ENCODE results near the gene C11orf42.

C11orf42 gene

DNA sequence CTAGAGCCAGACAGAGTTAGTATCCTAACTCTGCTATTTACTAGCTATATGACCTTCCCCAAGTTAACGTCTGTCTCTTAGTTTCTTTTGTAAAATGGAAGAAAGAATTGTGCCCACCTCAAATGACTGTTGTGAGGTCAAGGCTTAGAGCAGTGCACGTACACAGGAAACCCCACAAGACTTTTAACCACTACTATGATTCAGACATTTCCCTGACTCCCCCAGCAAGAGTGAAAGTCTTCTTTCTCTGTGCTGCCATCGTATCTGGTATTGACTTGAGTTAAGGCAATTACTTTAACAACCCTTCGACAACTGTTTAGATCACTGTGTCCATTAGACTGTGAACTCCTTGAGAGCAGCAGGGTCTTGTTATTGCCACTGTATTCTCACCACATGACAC is 9.0 kb upstream of the C11orf42 start:
- TF ChIP-seq, protein P1, sequence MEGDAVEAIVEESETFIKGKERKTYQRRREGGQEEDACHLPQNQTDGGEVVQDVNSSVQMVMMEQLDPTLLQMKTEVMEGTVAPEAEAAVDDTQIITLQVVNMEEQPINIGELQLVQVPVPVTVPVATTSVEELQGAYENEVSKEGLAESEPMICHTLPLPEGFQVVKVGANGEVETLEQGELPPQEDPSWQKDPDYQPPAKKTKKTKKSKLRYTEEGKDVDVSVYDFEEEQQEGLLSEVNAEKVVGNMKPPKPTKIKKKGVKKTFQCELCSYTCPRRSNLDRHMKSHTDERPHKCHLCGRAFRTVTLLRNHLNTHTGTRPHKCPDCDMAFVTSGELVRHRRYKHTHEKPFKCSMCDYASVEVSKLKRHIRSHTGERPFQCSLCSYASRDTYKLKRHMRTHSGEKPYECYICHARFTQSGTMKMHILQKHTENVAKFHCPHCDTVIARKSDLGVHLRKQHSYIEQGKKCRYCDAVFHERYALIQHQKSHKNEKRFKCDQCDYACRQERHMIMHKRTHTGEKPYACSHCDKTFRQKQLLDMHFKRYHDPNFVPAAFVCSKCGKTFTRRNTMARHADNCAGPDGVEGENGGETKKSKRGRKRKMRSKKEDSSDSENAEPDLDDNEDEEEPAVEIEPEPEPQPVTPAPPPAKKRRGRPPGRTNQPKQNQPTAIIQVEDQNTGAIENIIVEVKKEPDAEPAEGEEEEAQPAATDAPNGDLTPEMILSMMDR (IDR thresholded peaks at IDR 0.05; ENCODE audit: control extremely low read depth, extremely low read depth, low read depth, missing control alignments): no peak
- ChIA-PET CTCF (interaction anchor here (1.3 to 2.1 kb wide), 2 partner anchors 19 to 61 kb away, joined by 3 to 7 read pairs; no protein-coding TSS in a partner anchor), POLR2A (no interaction called here)
- no peak for DNase-seq (ENCODE audit: extremely low spot score)

GRCh38 chr11:6197466-6198200 is 7.7 kb upstream of the C11orf42 start:
- ChIA-PET POLR2A (no interaction called here), CTCF (interaction anchor here (1.3 to 2.1 kb wide), 5 partner anchors 10 to 60 kb away, joined by 3 to 7 read pairs (median 4); no protein-coding TSS in a partner anchor)
- TF ChIP-seq, protein P1 (IDR thresholded peaks at IDR 0.05; ENCODE audit: control extremely low read depth, extremely low read depth, low read depth, missing control alignments): no peak
- DNase-seq (ENCODE audit: extremely low spot score): no peak

DNA sequence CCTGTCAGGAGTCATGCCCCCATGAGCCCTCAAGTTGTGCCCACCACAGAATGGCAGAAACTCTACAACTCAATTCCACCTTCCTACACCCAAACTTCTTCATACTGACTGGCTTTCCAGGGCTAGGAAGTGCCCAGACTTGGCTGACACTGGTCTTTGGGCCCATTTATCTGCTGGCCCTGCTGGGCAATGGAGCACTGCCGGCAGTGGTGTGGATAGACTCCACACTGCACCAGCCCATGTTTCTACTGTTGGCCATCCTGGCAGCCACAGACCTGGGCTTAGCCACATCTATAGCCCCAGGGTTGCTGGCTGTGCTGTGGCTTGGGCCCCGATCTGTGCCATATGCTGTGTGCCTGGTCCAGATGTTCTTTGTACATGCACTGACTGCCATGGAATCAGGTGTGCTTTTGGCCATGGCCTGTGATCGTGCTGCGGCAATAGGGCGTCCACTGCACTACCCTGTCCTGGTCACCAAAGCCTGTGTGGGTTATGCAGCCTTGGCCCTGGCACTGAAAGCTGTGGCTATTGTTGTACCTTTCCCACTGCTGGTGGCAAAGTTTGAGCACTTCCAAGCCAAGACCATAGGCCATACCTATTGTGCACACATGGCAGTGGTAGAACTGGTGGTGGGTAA is 6.1 kb upstream of the C11orf42 start, which contains the start of gene OR52W1:
OR52W1 (plus strand) TSS at position 51 of the 637 bp plus-strand sequence; CDS start at position 51, 0 bp downstream.
- CTCF ChIA-PET: no interaction called here

DNA sequence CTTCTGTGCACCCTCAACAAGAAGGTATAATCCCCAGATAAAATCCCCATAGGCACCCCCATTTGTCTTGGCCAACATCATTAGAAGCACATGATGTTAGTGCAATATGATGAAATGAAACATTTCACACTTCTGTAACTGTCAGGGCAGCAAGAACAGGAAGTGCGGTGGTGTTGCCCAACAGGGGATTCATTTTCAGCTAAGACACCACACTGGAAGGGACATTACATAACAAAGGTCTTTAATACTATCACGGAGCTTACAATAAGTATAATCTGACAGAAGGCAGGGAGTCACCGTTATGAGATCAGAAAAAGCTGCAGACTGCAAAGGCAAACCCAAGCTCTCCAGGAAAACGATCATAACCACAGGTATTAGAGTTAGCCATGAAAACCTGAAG is 4.4 kb upstream of the C11orf42 start:
- TF ChIP-seq, protein P1 (IDR thresholded peaks at IDR 0.05; ENCODE audit: control extremely low read depth, extremely low read depth, low read depth, missing control alignments): no peak
- no peak for DNase-seq (ENCODE audit: extremely low spot score)
- ChIA-PET POLR2A (no interaction called here), CTCF (interaction anchor here (0.7 to 1.2 kb wide), 2 partner anchors 9 to 11 kb away, joined by 3 read pairs; no protein-coding TSS in a partner anchor)

More for the DNA sequence above, 6.1 kb upstream of the C11orf42 start, which contains the start of gene OR52W1:
- DNase-seq (ENCODE audit: extremely low spot score): no peak
- POLR2A ChIA-PET: no interaction called here
- TF ChIP-seq, protein P1 (IDR thresholded peaks at IDR 0.05; ENCODE audit: control extremely low read depth, extremely low read depth, low read depth, missing control alignments): no peak

GRCh38 chr11:6201481-6201880 is 3.9 kb upstream of the C11orf42 start:
- CTCF ChIA-PET: interaction anchor here (0.7 to 1.2 kb wide), 2 partner anchors 9 to 11 kb away, joined by 3 read pairs; no protein-coding TSS in a partner anchor
- no peak for DNase-seq (ENCODE audit: extremely low spot score)
- TF ChIP-seq, protein P1 (IDR thresholded peaks at IDR 0.05; ENCODE audit: control extremely low read depth, extremely low read depth, low read depth, missing control alignments): no peak
- POLR2A ChIA-PET: no interaction called here

- TF ChIP-seq, protein P1 (IDR thresholded peaks at IDR 0.05; ENCODE audit: control extremely low read depth, extremely low read depth, low read depth, missing control alignments): no peak
- POLR2A ChIA-PET: no interaction called here
- no peak for DNase-seq (ENCODE audit: extremely low spot score)
- CTCF ChIA-PET: no interaction called here
These were observed 3.3 kb upstream of the C11orf42 start for GRCh38 chr11:6202041-6202440.

All from GM10248 (cell line).